Neural progenitor cell (in vitro differentiated cells): ENCODE data around the gene RELN. TPM values are rescaled to one million over a fixed set of nuclear protein-coding genes. Genes with fewer than 3 reads are reported as not detected.

ENCODE experiments used
- DNase-seq: peaks from one replicate; pipeline ENCODE4 v3.0.0-alpha.2; 2016; ENCODE audit warnings: low spot score
- H2AFZ ChIP-seq: fragments of 200-600 bp; sonication (generic); replicated peaks from 2 replicates; pipeline ENCODE4 v1.6.1; 2016; ENCODE audit warnings: antibody characterized with exemption
- H3F3A ChIP-seq: fragments of 200-600 bp; sonication (generic); 2 replicates; pipeline ENCODE4 v1.6.1; 2016; ENCODE audit warnings: antibody characterized with exemption, low read depth
- H3K27ac ChIP-seq: fragments of 200-600 bp; sonication (generic); 2 replicates; pipeline ENCODE4 v1.5.1; 2016; ENCODE audit warnings: mild to moderate bottlenecking
- H3K27me3 ChIP-seq: fragments of 200-600 bp; sonication (generic); 2 replicates; pipeline ENCODE4 v1.6.1; 2016; ENCODE audit warnings: mild to moderate bottlenecking, moderate library complexity
- H3K36me3 ChIP-seq: fragments of 200-600 bp; sonication (generic); 2 replicates; pipeline ENCODE4 v1.5.1; 2016
- H3K4me1 ChIP-seq: fragments of 200-600 bp; sonication (generic); 2 replicates; pipeline ENCODE4 v1.6.1; 2016; ENCODE audit warnings: mixed run types
- H3K4me2 ChIP-seq: fragments of 200-600 bp; sonication (generic); 2 replicates; pipeline ENCODE4 v1.6.1; 2016
- H3K4me3 ChIP-seq: fragments of 200-600 bp; sonication (generic); 2 replicates; pipeline ENCODE4 v1.5.1; 2016
- H3K79me2 ChIP-seq: fragments of 200-600 bp; sonication (generic); 2 replicates; pipeline ENCODE4 v1.6.1; 2016; ENCODE audit warnings: low read depth
- H3K9ac ChIP-seq: fragments of 200-600 bp; sonication (generic); 2 replicates; pipeline ENCODE4 v1.6.1; 2016
- H3K9me3 ChIP-seq: fragments of 200-600 bp; sonication (generic); 2 replicates; pipeline ENCODE4 v1.5.1; 2016; ENCODE audit warnings: low read depth
- H4K20me1 ChIP-seq: fragments of 200-600 bp; sonication (generic); 2 replicates; pipeline ENCODE4 v1.6.1; 2016; ENCODE audit warnings: low read depth
- H3K27ac Mint-ChIP-seq: 3 replicates; pipeline ENCODE4 v1.8.0; 2021; ENCODE audit warnings: mixed read lengths
- H3K27me3 Mint-ChIP-seq: 2 replicates; pipeline ENCODE4 v1.8.0; 2022; ENCODE audit warnings: low read depth, mild to moderate bottlenecking, inconsistent platforms, moderate library complexity, mixed read lengths; ENCODE audit not compliant: insufficient read depth
- H3K36me3 Mint-ChIP-seq: 3 replicates; pipeline ENCODE4 v1.8.0; 2021; ENCODE audit warnings: mixed read lengths
- H3K4me1 Mint-ChIP-seq: 3 replicates; pipeline ENCODE4 v1.8.0; 2021; ENCODE audit warnings: mixed read lengths
- H3K4me3 Mint-ChIP-seq: 3 replicates; pipeline ENCODE4 v1.8.0; 2021; ENCODE audit warnings: mild to moderate bottlenecking, moderate library complexity, mixed read lengths
- H3K9me3 Mint-ChIP-seq: 3 replicates; pipeline ENCODE4 v1.8.0; 2020; ENCODE audit warnings: mixed read lengths
- CTCF ChIP-seq: fragments of 200-600 bp; sonication (generic); IDR thresholded peaks from 2 replicates; pipeline ENCODE4 v1.5.1; 2017; ENCODE audit warnings: antibody characterized with exemption, mild to moderate bottlenecking
- EZH2 ChIP-seq: fragments of 200-600 bp; sonication (generic); IDR thresholded peaks from 2 replicates; pipeline ENCODE4 v1.6.1; 2017; ENCODE audit warnings: antibody characterized with exemption, mild to moderate bottlenecking, moderate library complexity
- EZH2phosphoT487 ChIP-seq: fragments of 200-600 bp; sonication (generic); IDR thresholded peaks from 2 replicates; pipeline ENCODE4 v1.6.1; 2017; ENCODE audit warnings: antibody characterized with exemption
- total RNA-seq: library from RNA; depleted of rRNA; stranded (reverse); fragments of >200 nt; gene quantifications from 2 replicates; pipeline ENCODE4 v1.2.3, GENCODE V29; 2015; ENCODE audit warnings: low replicate concordance

The RELN gene
- total RNA-seq, 1 donor from 2014 or later, result 0.02 TPM

DNA sequence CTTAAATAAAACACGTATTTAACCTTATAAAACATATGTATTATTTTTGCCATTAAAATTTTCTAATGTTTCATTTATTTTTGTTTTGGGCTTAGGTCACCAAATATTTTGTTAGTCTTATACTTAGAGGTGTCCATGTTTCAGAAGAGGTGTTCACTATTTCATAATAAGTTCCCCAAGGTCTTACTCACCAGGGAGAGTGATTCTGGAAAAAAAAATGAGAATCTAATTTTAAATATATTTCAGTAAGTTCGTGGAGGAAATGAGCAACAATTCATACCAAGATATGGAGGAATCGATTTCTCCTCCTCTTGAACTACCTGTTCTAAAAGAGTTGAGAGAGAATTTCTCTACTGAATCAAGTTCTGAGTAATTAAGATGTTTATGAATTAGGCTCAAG is 271.9 kb downstream of the RELN start:
- Histone ChIP-seq H3F3A (no peaks in the 10 kb centered on the region), H3K4me1 (no peaks in the 10 kb centered on the region), H3K27me3 (no peaks in the 10 kb centered on the region), H3K4me3 (no peak overlapping the region), H3K9me3 (no peaks in the 10 kb centered on the region), H4K20me1 (no peaks in the 10 kb centered on the region), H3K9ac (no peak overlapping the region), H3K79me2 (no peaks in the 10 kb centered on the region), H3K4me2 (no peak overlapping the region), H3K27ac (no peak overlapping the region), H2AFZ (no peak overlapping the region), H3K36me3 (no peaks in the 10 kb centered on the region)
- no peak for DNase-seq
- Mint-ChIP-seq H3K4me3 (no peak overlapping the region), H3K27me3 (no peaks in the 10 kb centered on the region), H3K4me1 (peaks cover 11% of the 10 kb centered on the region), H3K36me3 (no peaks in the 10 kb centered on the region), H3K27ac (no peak overlapping the region), H3K9me3 (no peaks in the 10 kb centered on the region)
- no peak for TF ChIP-seq EZH2
- TF ChIP-seq EZH2phosphoT487, result no peak
- no peak for TF ChIP-seq CTCF

DNA sequence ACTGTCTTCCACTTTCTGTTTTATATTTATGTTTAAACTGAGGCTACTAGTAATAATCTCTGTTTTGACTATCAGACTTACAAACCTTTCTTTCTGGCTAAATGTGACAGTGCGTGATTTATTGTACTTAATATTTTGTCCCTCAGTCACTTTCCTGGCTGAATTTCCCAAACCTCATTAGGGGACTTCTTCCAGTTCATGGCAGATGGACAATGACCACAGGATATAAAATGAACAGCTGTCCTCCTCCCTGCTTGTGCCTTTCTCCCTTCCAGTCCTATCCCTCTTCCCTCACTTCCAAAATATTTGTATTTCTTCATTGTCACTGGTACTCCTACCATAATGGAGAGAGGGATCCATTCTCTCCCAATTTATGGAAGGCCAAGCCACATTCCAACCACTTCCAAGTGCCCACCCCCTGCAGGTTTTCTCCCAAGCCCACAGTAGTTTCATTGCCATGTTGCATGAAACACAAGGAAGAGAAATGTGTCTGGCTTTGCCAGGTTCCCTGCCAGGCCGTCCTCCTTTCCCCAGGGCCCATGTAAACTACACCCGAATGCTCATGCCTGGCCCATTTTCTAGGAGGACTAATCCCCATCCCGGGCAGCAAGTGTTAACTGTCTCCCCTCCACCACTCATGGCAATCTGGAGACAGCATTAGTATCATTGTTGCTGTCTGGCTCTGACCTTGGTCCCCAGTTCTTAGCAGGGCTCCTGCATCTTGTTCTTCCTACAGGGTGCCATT is 273.9 kb downstream of the RELN start:
- H3K9me3 Mint-ChIP-seq, result no peaks in the 10 kb centered on the region
- H2AFZ ChIP-seq, result no peak overlapping the region
- no peaks in the 10 kb centered on the region for H3K36me3 Mint-ChIP-seq
- no peak overlapping the region for H3K27ac Mint-ChIP-seq
- no peaks in the 10 kb centered on the region for H4K20me1 ChIP-seq
- H3K4me3 Mint-ChIP-seq, result no peak overlapping the region
- no peak for DNase-seq
- H3K9ac ChIP-seq, result no peak overlapping the region
- no peak overlapping the region for H3K27ac ChIP-seq
- H3K27me3 ChIP-seq, result no peaks in the 10 kb centered on the region
- no peak overlapping the region for H3K4me2 ChIP-seq
- H3K27me3 Mint-ChIP-seq, result no peaks in the 10 kb centered on the region
- no peak overlapping the region for H3K4me3 ChIP-seq
- H3K4me1 ChIP-seq, result no peaks in the 10 kb centered on the region
- H3K36me3 ChIP-seq, result no peaks in the 10 kb centered on the region
- TF ChIP-seq CTCF (no peak), EZH2phosphoT487 (no peak), EZH2 (no peak)
- H3K9me3 ChIP-seq, result no peaks in the 10 kb centered on the region
- H3K79me2 ChIP-seq, result no peaks in the 10 kb centered on the region
- peaks cover 11% of the 10 kb centered on the region for H3K4me1 Mint-ChIP-seq
- H3F3A ChIP-seq, result no peaks in the 10 kb centered on the region

- no peak overlapping the region for H3K27ac Mint-ChIP-seq
- DNase-seq, result no peak
- H3K79me2 ChIP-seq, result no peaks in the 10 kb centered on the region
- H3K9me3 ChIP-seq, result no peaks in the 10 kb centered on the region
- H3K4me2 ChIP-seq, result no peak overlapping the region
- no peaks in the 10 kb centered on the region for H3K4me1 ChIP-seq
- H3K27me3 Mint-ChIP-seq, result no peaks in the 10 kb centered on the region
- H3K4me3 ChIP-seq, result no peak overlapping the region
- H3K9ac ChIP-seq, result no peak overlapping the region
- H3K27ac ChIP-seq, result no peak overlapping the region
- no peaks in the 10 kb centered on the region for H3K9me3 Mint-ChIP-seq
- H3F3A ChIP-seq, result no peaks in the 10 kb centered on the region
- H2AFZ ChIP-seq, result no peak overlapping the region
- TF ChIP-seq CTCF (no peak), EZH2 (no peak), EZH2phosphoT487 (no peak)
- H3K27me3 ChIP-seq, result no peaks in the 10 kb centered on the region
- no peaks in the 10 kb centered on the region for H3K36me3 ChIP-seq
- H4K20me1 ChIP-seq, result no peaks in the 10 kb centered on the region
- no peaks in the 10 kb centered on the region for H3K36me3 Mint-ChIP-seq
- H3K4me1 Mint-ChIP-seq, result peaks cover 11% of the 10 kb centered on the region
- no peak overlapping the region for H3K4me3 Mint-ChIP-seq
Measured at GRCh38 chr7:103714376-103714927, 275.0 kb downstream of the RELN start.
